Psoas muscle (tissue), 8 donors: ENCODE measurements around the gene APOBEC3G. TPM values are rescaled to one million over a fixed set of nuclear protein-coding genes. Genes with fewer than 3 reads are reported as not detected.

Source experiments
- ATAC-seq, 4 donors: fragments of 200-7000 bp; cut with Tn5 transposase; one replicate each; pipeline ENCODE4 v1.9.1; 2020; ENCODE audit warnings: moderate library complexity in 3 of 4, mild to moderate bottlenecking in 2 of 4
- DNase-seq, 2 donors: peaks; one replicate each; pipeline ENCODE4 v3.0.0-alpha.2; 2020
- H3K27ac ChIP-seq: fragments of 200-600 bp; one replicate; pipeline ENCODE4 v1.8.0; 2022
- H3K27me3 ChIP-seq, 3 donors: fragments of 200-600 bp in 1 of 3; one replicate each; pipeline versions ENCODE4 v1.6.1 to v1.8.0; 2013 to 2022; ENCODE audit warnings: low read length in 2 of 3, mild to moderate bottlenecking in 2 of 3, moderate library complexity in 1 of 3; ENCODE audit not compliant: insufficient read depth in 3 of 3
- H3K36me3 ChIP-seq, 2 donors: fragments of 200-600 bp in 1 of 2; one replicate each; pipeline versions ENCODE4 v1.6.1 to v1.8.0; 2013 to 2022; ENCODE audit warnings: low read depth in 1 of 2, mild to moderate bottlenecking in 1 of 2, moderate library complexity in 1 of 2; ENCODE audit not compliant: insufficient read depth in 1 of 2
- H3K4me1 ChIP-seq: fragments of 200-600 bp; one replicate; pipeline ENCODE4 v1.8.0; 2022
- H3K4me3 ChIP-seq: fragments of 200-600 bp; one replicate; pipeline ENCODE4 v1.8.0; 2022; ENCODE audit warnings: mild to moderate bottlenecking
- H3K9me3 ChIP-seq: fragments of 200-600 bp; one replicate; pipeline ENCODE4 v1.8.0; 2022
- CTCF ChIP-seq: fragments of 200-600 bp; IDR thresholded peaks from one replicate; pipeline ENCODE4 v1.8.0; 2022; ENCODE audit warnings: antibody characterized with exemption
- WGBS, 3 donors: extraction: QIAGEN DNeasy Blood & Tissue Kit; methylation state at CpG; one replicate each; pipeline versions ENCODE4 v1.1.6 to v1.1.7; 2013; 5-methylcytosine and 5-hydroxymethylcytosine counted together
- intact Hi-C, 2 donors: fragments of 100-400 bp; cut with DNase I; formaldehyde crosslinking; loops; one replicate each; pipeline versions ENCODE4 v1.11.0 to v1.14.2; 2022
- polyA plus RNA-seq, 3 donors: library from polyadenylated mRNA; stranded (reverse); fragments of 200-250 nt; gene quantifications; one replicate each; pipeline ENCODE4 v1.2.3, GENCODE V29; 2013
- total RNA-seq, 4 donors: library from RNA; stranded (reverse); fragmentation: NEBNext Ultra II Directional in 2 of 4; extraction: Animal tissue kit (Norgen Biotek cat#: 25700) in 2 of 4; gene quantifications; one replicate each; pipeline versions ENCODE4 v1.2.1 to v1.2.4, GENCODE V29; 2021 to 2023
- donor health status: healthy with polysubstance abuse.
- donor health status: DM: no; HTN: no; CAD: no; lungs with moderate emphysema.
- donor health status: Bipolar disorder and iron deficiency.
- donor health status: healthy.
- donor health status: DM: yes; HTN: yes; CAD: no.
- donor health status: DM: no; HTN: no; CAD: no.
- donor health status: DM: no; HTN: no; CAD: no.
- donor health status: DM: yes; HTN: yes; CAD: no.

The APOBEC3G gene
- total and polyA plus RNA-seq, 7 donors, result 0.45 to 1.6 (median 1.1) TPM

GRCh38 chr22:39094717-39095389, 17.8 kb downstream of the APOBEC3G start:
- no peak for TF ChIP-seq CTCF
- Histone ChIP-seq H3K27me3 (peaks cover 0 to 16% (median 2%) of the 10 kb centered on the region in 3 donors), H3K4me3 (no peak overlapping the region), H3K36me3 (no peaks in the 10 kb centered on the region), H3K4me1 (no peaks in the 10 kb centered on the region), H3K9me3 (no peaks in the 10 kb centered on the region), H3K27ac (no peak overlapping the region)
- intact Hi-C loops, result no loop called here
- ATAC-seq, result no peak
- WGBS, 3 donors, result 83 to 92% (median 87%) methylated on average over 14 of the region's 14 CpGs
- DNase-seq, result peak in 1 of 2 donors; percentile 32

- H3K4me3 ChIP-seq, result no peak overlapping the region
- no peaks in the 10 kb centered on the region for H3K36me3 ChIP-seq
- TF ChIP-seq CTCF, result no peak
- H3K27ac ChIP-seq, result no peak overlapping the region
- H3K27me3 ChIP-seq, result peaks cover 0 to 16% (median 2%) of the 10 kb centered on the region in 3 donors
- intact Hi-C loops, result no loop called here
- 76 to 80% (median 76%) methylated on average over 3 of the region's 3 CpGs for WGBS, 3 donors
- ATAC-seq (no peak), DNase-seq (peak in 1 of 2 donors; percentile 1)
- H3K9me3 ChIP-seq, result no peaks in the 10 kb centered on the region
- no peaks in the 10 kb centered on the region for H3K4me1 ChIP-seq
These were observed 18.9 kb downstream of the APOBEC3G start for GRCh38 chr22:39095971-39096370.

- no peaks in the 10 kb centered on the region for H3K36me3 ChIP-seq
- peaks cover 0 to 14% (median 2%) of the 10 kb centered on the region in 3 donors for H3K27me3 ChIP-seq
- TF ChIP-seq CTCF, result no peak
- H3K4me3 ChIP-seq, result no peak within 1 kb of the TSS
- ATAC-seq (no peak), DNase-seq (peak in 1 of 2 donors; percentile 44)
- no peak within 1 kb of the TSS for H3K27ac ChIP-seq
- no peaks in the 10 kb centered on the region for H3K4me1 ChIP-seq
- H3K9me3 ChIP-seq, result no peaks in the 10 kb centered on the region
- WGBS, 3 donors, result 69 to 75% (median 69%) methylated on average over 9 of the region's 9 CpGs
- intact Hi-C loops, result no loop called here
These were observed 20.3 kb downstream of the APOBEC3G start, which contains the start of gene APOBEC3H for GRCh38 chr22:39097098-39098020. Gene APOBEC3H (plus strand): TSS chr22:39097244. CDS start chr22:39100279, 3,035 bp downstream.

GRCh38 chr22:39098026-39098425, 21.0 kb downstream of the APOBEC3G start:
- Histone ChIP-seq H3K27ac (no peak overlapping the region), H3K4me3 (no peak overlapping the region), H3K9me3 (no peaks in the 10 kb centered on the region), H3K27me3 (peaks cover 0 to 14% (median 2%) of the 10 kb centered on the region in 3 donors), H3K4me1 (no peaks in the 10 kb centered on the region), H3K36me3 (no peaks in the 10 kb centered on the region)
- no peak for TF ChIP-seq CTCF
- DNase-seq (peak in 1 of 2 donors; percentile 28), ATAC-seq (no peak)
- whole genome bisulfite sequencing, 3 donors, result 62 to 73% (median 65%) methylated on average over 6 of the region's 6 CpGs
- intact Hi-C loops, result no loop called here
